SK-N-SH (cell line): ENCODE results near the gene COPZ1. TPM values are rescaled to one million over a fixed set of nuclear protein-coding genes. Genes with fewer than 3 reads are reported as not detected.
A peak's percentile ranks its signal among the peaks of the same experiment; 100 is the strongest.

ENCODE experiments used
- CTCF ChIA-PET: fragments of 300-600, 350-600 bp; formaldehyde crosslinking; extraction: SDS; loops from one replicate; lab custom pipeline; 2021; lab: Yijun Ruan, JAX
- POLR2A ChIA-PET: fragments of 350-600 bp; sonication (Branson Sonifier 250); formaldehyde crosslinking; extraction: SDS; loops from one replicate; lab custom pipeline; 2020; ENCODE audit warnings: antibody characterized with exemption, inconsistent platforms; lab: Yijun Ruan, JAX
- DNase-seq: peaks from one replicate; pipeline ENCODE4 v3.0.0; 2012
- H2AFZ ChIP-seq: fragments of 200-600 bp; sonication (generic); 2 replicates; pipeline ENCODE4 v1.8.1; 2016; ENCODE audit warnings: antibody characterized with exemption, mild to moderate bottlenecking, low read depth
- H3F3A ChIP-seq: fragments of 200-600 bp; sonication (generic); replicated peaks from 2 replicates; pipeline ENCODE3; 2016; ENCODE audit warnings: antibody characterized with exemption, mild to moderate bottlenecking; ENCODE audit not compliant: insufficient read depth
- H3K27ac ChIP-seq, 2 experiments: fragments of 200-500 bp in 1 of 2; fragments of 200-600 bp in 1 of 2; sonication (Bioruptor generic) in 1 of 2; sonication (generic), shearing (Covaris generic) in 1 of 2; 2 replicates each; pipeline versions ENCODE4 v1.5.1 to v1.6.1; 2014 to 2016; ENCODE audit warnings: low read depth in 2 of 2, inconsistent platforms in 1 of 2, low read length in 1 of 2, mild to moderate bottlenecking in 1 of 2, mixed read lengths in 1 of 2
- H3K27me3 ChIP-seq: fragments of 200-600 bp; sonication (generic), shearing (Covaris generic); 2 replicates; pipeline ENCODE4 v1.6.1; 2016; ENCODE audit warnings: mixed run types; ENCODE audit not compliant: insufficient read depth
- H3K36me3 ChIP-seq, 2 experiments: fragments of 200-500 bp in 1 of 2; fragments of 200-600 bp in 1 of 2; sonication (Bioruptor generic) in 1 of 2; sonication (generic) in 1 of 2; replicated peaks in 1 of 2; 2 replicates each; pipeline versions ENCODE3 to v1.5.1; 2014 to 2016; ENCODE audit warnings: low read length in 1 of 2, mild to moderate bottlenecking in 1 of 2; ENCODE audit not compliant: insufficient read depth in 2 of 2, control insufficient read depth in 1 of 2
- H3K4me1 ChIP-seq, 2 experiments: fragments of 200-500 bp in 1 of 2; fragments of 200-600 bp in 1 of 2; sonication (Bioruptor generic) in 1 of 2; sonication (generic), shearing (Covaris generic) in 1 of 2; 2 replicates each; pipeline versions ENCODE4 v1.5.1 to v1.6.1; 2014 to 2016; ENCODE audit warnings: low read depth in 1 of 2, low read length in 1 of 2, mixed run types in 1 of 2; ENCODE audit not compliant: insufficient read depth in 2 of 2, control insufficient read depth in 1 of 2
- H3K4me2 ChIP-seq: fragments of 200-600 bp; sonication (generic), shearing (Covaris generic); 2 replicates; pipeline ENCODE4 v1.6.1; 2017; ENCODE audit warnings: mixed run types
- H3K4me3 ChIP-seq, 2 experiments: fragments of 200-500 bp in 1 of 2; fragments of 200-600 bp in 1 of 2; sonication (Bioruptor generic) in 1 of 2; sonication (generic), shearing (Covaris generic) in 1 of 2; 2 replicates each; pipeline versions ENCODE4 v1.5.1 to v1.8.1; 2014 to 2016; ENCODE audit warnings: low read depth in 2 of 2, inconsistent platforms in 1 of 2, low read length in 1 of 2, mild to moderate bottlenecking in 1 of 2, mixed read lengths in 1 of 2, moderate library complexity in 1 of 2
- H3K79me2 ChIP-seq: fragments of 200-600 bp; sonication (generic); 2 replicates; pipeline ENCODE4 v1.8.1; 2017; ENCODE audit warnings: mild to moderate bottlenecking; ENCODE audit not compliant: insufficient read depth
- H3K9ac ChIP-seq: fragments of 200-600 bp; sonication (generic); 2 replicates; pipeline ENCODE4 v1.6.1; 2017; ENCODE audit warnings: mixed run types
- H3K9me2 ChIP-seq: fragments of 200-600 bp; sonication (generic); 2 replicates; pipeline ENCODE4 v1.6.1; 2017; ENCODE audit warnings: mixed run types
- H3K9me3 ChIP-seq: fragments of 200-600 bp; sonication (generic); 2 replicates; pipeline ENCODE4 v1.6.1; 2017; ENCODE audit warnings: mixed run types, mild to moderate bottlenecking, moderate library complexity
- H4K20me1 ChIP-seq: fragments of 200-600 bp; sonication (generic); 2 replicates; pipeline ENCODE4 v1.6.1; 2017; ENCODE audit warnings: mild to moderate bottlenecking, mixed run types; ENCODE audit not compliant: insufficient read depth
- CHD2 ChIP-seq: fragments of 150-350 bp; IDR thresholded peaks from 2 replicates; pipeline ENCODE4 v1.6.1; 2018; ENCODE audit warnings: low read length; ENCODE audit not compliant: partially characterized antibody
- EP300 ChIP-seq, 2 experiments: IDR thresholded peaks; 2 replicates each; pipeline versions ENCODE4 v1.4.0 to v1.6.1; 2012; ENCODE audit warnings: borderline replicate concordance in 1 of 2, low read depth in 1 of 2, low read length in 1 of 2
- IRF3 ChIP-seq: fragments of 150-350 bp; IDR thresholded peaks from 2 replicates; pipeline ENCODE4 v1.6.1; 2016; ENCODE audit warnings: mild to moderate bottlenecking, low read depth, low read length
- MEF2A ChIP-seq: IDR thresholded peaks from 2 replicates; pipeline ENCODE4 v1.4.0; 2012; ENCODE audit warnings: low read depth, borderline replicate concordance
- MXI1 ChIP-seq: IDR thresholded peaks from 2 replicates; pipeline ENCODE4 v1.6.1; 2012; ENCODE audit warnings: mild to moderate bottlenecking, low read depth, low read length, improper control_type of control experiment
- NRF1 ChIP-seq: IDR thresholded peaks from 2 replicates; pipeline ENCODE4 v1.6.1; 2012; ENCODE audit warnings: low read depth, mild to moderate bottlenecking, low read length
- PBX3 ChIP-seq: IDR thresholded peaks from 2 replicates; pipeline ENCODE4; 2012
- POLR2AphosphoS5 ChIP-seq: IDR thresholded peaks from 2 replicates; pipeline ENCODE4 v1.6.1; 2012; ENCODE audit warnings: low read depth, low read length
- RAD21 ChIP-seq: IDR thresholded peaks from 2 replicates; pipeline ENCODE4 v1.6.1; 2012; ENCODE audit warnings: mild to moderate bottlenecking, low read length
- RFX5 ChIP-seq: IDR thresholded peaks from 2 replicates; pipeline ENCODE4 v1.6.1; 2012; ENCODE audit warnings: mild to moderate bottlenecking, improper control_type of control experiment, low read length
- SIN3A ChIP-seq: IDR thresholded peaks from 2 replicates; pipeline ENCODE4 v1.6.1; 2012; ENCODE audit warnings: low read depth, mild to moderate bottlenecking, low read length, moderate library complexity, borderline replicate concordance
- TAF1 ChIP-seq: IDR thresholded peaks from 2 replicates; pipeline ENCODE4 v1.6.1; 2012; ENCODE audit warnings: low read depth, mild to moderate bottlenecking, low read length, moderate library complexity, borderline replicate concordance
- TEAD4 ChIP-seq: IDR thresholded peaks from 2 replicates; pipeline ENCODE4 v1.4.0; 2012; ENCODE audit warnings: mild to moderate bottlenecking, borderline replicate concordance; ENCODE audit not compliant: insufficient read depth
- USF1 ChIP-seq: IDR thresholded peaks from 2 replicates; pipeline ENCODE4 v1.4.0; 2012; ENCODE audit warnings: low read depth, borderline replicate concordance
- USF2 ChIP-seq: fragments of 150-350 bp; IDR thresholded peaks from 2 replicates; pipeline ENCODE4 v1.6.1; 2017; ENCODE audit warnings: antibody characterized with exemption, low read length, low read depth, borderline replicate concordance
- YY1 ChIP-seq: IDR thresholded peaks from 2 replicates; pipeline ENCODE4 v1.4.0; 2012; ENCODE audit warnings: low read depth, mild to moderate bottlenecking
- ZBTB33 ChIP-seq: IDR thresholded peaks from 2 replicates; pipeline ENCODE4 v1.4.0; 2012; ENCODE audit warnings: low read depth, borderline replicate concordance
- WGBS: methylation state at CpG from one replicate; pipeline ENCODE4 v1.1.6; 2017; ENCODE audit warnings: low lambda C conversion rate; 5-methylcytosine and 5-hydroxymethylcytosine counted together
- polyA plus RNA-seq, 3 experiments: library from polyadenylated mRNA; depleted of rRNA; stranded (reverse); fragments of >200 nt; gene quantifications; 2 replicates each; pipeline ENCODE4 v1.2.3, GENCODE V29; 2012
- TF ChIP-seq, protein P1 (sequence below): IDR thresholded peaks from 2 replicates; pipeline ENCODE4 v1.4.0; 2012; ENCODE audit warnings: low read depth

The COPZ1 gene
- polyA plus RNA-seq, 1 of the 3 experiments (the other 2 are of a cell fraction), result 111 TPM

DNA sequence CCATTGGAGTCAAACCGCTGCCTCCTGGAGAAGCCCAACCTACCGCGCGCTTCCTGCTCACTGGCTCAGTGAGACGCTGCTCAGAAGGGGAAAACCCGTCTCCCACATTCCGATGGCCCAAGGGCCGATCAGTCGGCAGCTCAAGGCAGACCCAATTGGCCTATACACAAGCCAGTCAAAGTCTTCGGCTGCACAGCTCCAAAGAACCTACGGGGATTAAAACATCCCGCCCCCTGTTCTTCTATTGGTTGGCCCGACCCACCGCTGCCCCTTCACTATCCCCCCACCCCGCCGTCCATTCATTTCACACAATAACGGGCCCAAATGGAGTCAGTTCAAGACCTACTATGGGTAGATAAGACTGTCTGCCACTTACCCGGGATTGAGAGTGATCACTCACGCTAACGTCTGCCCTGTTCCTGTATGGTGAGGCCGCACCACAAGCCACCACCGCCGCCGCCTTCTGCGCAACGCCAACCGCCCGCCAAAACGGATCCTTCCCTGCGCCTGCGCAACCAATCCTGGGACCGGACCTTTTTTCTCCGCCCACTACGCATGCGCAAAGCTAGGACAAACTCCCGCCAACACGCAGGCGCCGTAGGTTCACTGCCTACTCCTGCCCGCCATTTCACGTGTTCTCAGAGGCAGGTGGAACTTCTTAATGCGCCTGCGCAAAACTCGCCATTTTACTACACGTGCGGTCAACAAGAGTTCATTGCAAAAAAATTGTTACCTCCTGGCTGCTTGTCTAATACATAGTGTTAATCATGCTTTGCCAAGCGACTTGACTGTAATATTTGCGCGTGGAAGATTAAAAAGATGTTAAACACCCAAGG is 45.1 kb upstream of the COPZ1 start, which contains the start of gene CBX5 (continued):
- TF ChIP-seq USF2, result no peak
- TF ChIP-seq CHD2, result peak; percentile 61
- peak; percentile 87 for TF ChIP-seq IRF3
- peak; percentile 92 for TF ChIP-seq TAF1
- no peak for TF ChIP-seq ZBTB33
- peak; percentile 28; the same call in 1 of the 2 replicates for TF ChIP-seq RAD21
- TF ChIP-seq NRF1, result peak; percentile 100

GRCh38 chr12:54280468-54281260 is 44.3 kb upstream of the COPZ1 start, which contains the start of gene HNRNPA1:
TSS of gene HNRNPA1 (plus strand) at chr12:54280726. CDS start at chr12:54280808, 82 bp downstream.
- no peaks in the 10 kb centered on the region for H3K9me3 ChIP-seq
- H3K4me3 ChIP-seq, result peak within 1 kb of the TSS; percentile 80 to 88
- peaks cover 19 to 27% of the 10 kb centered on the region in 2 experiments; a peak in 3 of 4 replicates for H3K4me1 ChIP-seq
- peaks cover 56% of the 10 kb centered on the region for H3F3A ChIP-seq
- peak within 1 kb of the TSS; percentile 98 for H3K9ac ChIP-seq
- CTCF ChIA-PET, result interaction anchor here (0.8 to 2.9 kb wide), 13 partner anchors 16 to 242 kb away, joined by 3 to 13 read pairs (median 5); no protein-coding TSS in a partner anchor
- H3K9me2 ChIP-seq, result no peaks in the 10 kb centered on the region
- peak within 1 kb of the TSS; percentile 98 for H3K4me2 ChIP-seq
- H3K27me3 ChIP-seq, result no peaks in the 10 kb centered on the region
- peak; percentile 82 for DNase-seq
- peak within 1 kb of the TSS; percentile 52; the same call in 1 of the 2 replicates for H2AFZ ChIP-seq
- H3K36me3 ChIP-seq, result peaks cover 41% of the 10 kb centered on the region in 2 experiments
- 1% methylated on average over 42 of the region's 48 CpGs for WGBS
- H4K20me1 ChIP-seq, result peaks cover 46% of the 10 kb centered on the region
- TF ChIP-seq USF1 (no peak), EP300 (IDR thresholded peaks at IDR 0.05; ENCODE audit: borderline replicate concordance in 1 of 2, low read depth in 1 of 2, low read length in 1 of 2) (peak in 1 of 2 experiments; percentile 7; a peak in 2 of 4 replicates), POLR2AphosphoS5 (peak; percentile 99), PBX3 (peak; percentile 98), CHD2 (peak; percentile 87), MEF2A (no peak), IRF3 (peak; percentile 87), RFX5 (peak; percentile 91), NRF1 (peak; percentile 89), YY1 (peak; percentile 92), TEAD4 (no peak), MXI1 (peak; percentile 94), TAF1 (peak; percentile 97), SIN3A (peak; percentile 66; the same call in 1 of the 2 replicates)
- TF ChIP-seq, protein P1, sequence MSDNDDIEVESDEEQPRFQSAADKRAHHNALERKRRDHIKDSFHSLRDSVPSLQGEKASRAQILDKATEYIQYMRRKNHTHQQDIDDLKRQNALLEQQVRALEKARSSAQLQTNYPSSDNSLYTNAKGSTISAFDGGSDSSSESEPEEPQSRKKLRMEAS, result peak; percentile 89
- TF ChIP-seq, all 33 proteins: peak for 12
- Histone ChIP-seq H3K79me2 (peaks cover 86% of the 10 kb centered on the region), H3K27ac (peak within 1 kb of the TSS; percentile 93 to 99)
- POLR2A ChIA-PET, result interaction anchor here (0.7 to 3.5 kb wide), 25 partner anchors 9 to 263 kb away, joined by 3 to 36 read pairs (median 4); partner anchors contain the start of genes COPZ1, HOXC4 and HOXC5
